Heart right ventricle (tissue), 16 donors: Measurements from ENCODE around the gene HBS1L. TPM values are rescaled to one million over a fixed set of nuclear protein-coding genes. Genes with fewer than 3 reads are reported as not detected.

Experiments used
- ATAC-seq, 8 donors: fragments of 200-7000 bp; cut with Tn5 transposase; one replicate each; pipeline ENCODE4 v1.9.1; 2020; ENCODE audit warnings: mild to moderate bottlenecking in 8 of 8, moderate library complexity in 8 of 8, moderate number of reproducible peaks in 1 of 8
- DNase-seq, 2 donors: peaks; one replicate each; pipeline ENCODE4 v3.0.0-alpha.2; 2020
- H3K27ac ChIP-seq, 10 donors: fragments of 200-600 bp; sonication (generic) in 2 of 10; one replicate each; pipeline versions ENCODE4 v1.5.0 to v1.8.0; 2020 to 2022; ENCODE audit warnings: mild to moderate bottlenecking in 3 of 10
- H3K27me3 ChIP-seq, 7 donors: fragments of 200-600 bp; one replicate each; pipeline ENCODE4 v1.8.0; 2021 to 2022; ENCODE audit warnings: mild to moderate bottlenecking in 2 of 7
- H3K36me3 ChIP-seq, 9 donors: fragments of 200-600 bp; sonication (generic) in 1 of 9; one replicate each; pipeline versions ENCODE4 v1.5.0 to v1.8.0; 2020 to 2022; ENCODE audit warnings: mild to moderate bottlenecking in 2 of 9
- H3K4me1 ChIP-seq, 9 donors: fragments of 200-600 bp; sonication (generic) in 1 of 9; one replicate each; pipeline versions ENCODE4 v1.5.0 to v1.8.0; 2020 to 2022; ENCODE audit warnings: mild to moderate bottlenecking in 4 of 9
- H3K4me3 ChIP-seq, 10 donors: fragments of 200-600 bp; sonication (generic) in 2 of 10; one replicate each; pipeline versions ENCODE4 v1.5.0 to v1.8.0; 2020 to 2022; ENCODE audit warnings: mild to moderate bottlenecking in 7 of 10, moderate library complexity in 2 of 10
- H3K9me3 ChIP-seq, 11 donors: fragments of 200-600 bp in 10 of 11; sonication (generic) in 2 of 11; one replicate each; pipeline versions ENCODE4 v1.5.0 to v1.8.0; 2013 to 2022; ENCODE audit warnings: mild to moderate bottlenecking in 2 of 11, control low read depth in 1 of 11, moderate library complexity in 1 of 11
- WGBS, 2 donors: extraction: QIAGEN DNeasy Blood & Tissue Kit; methylation state at CpG; one replicate each; pipeline ENCODE4 v1.1.7; 2013; ENCODE audit warnings: inconsistent platforms in 1 of 2; 5-methylcytosine and 5-hydroxymethylcytosine counted together
- intact Hi-C, 10 donors: fragments of 100-400 bp; cut with DNase I; formaldehyde crosslinking; loops; one replicate each; pipeline versions ENCODE4 v1.11.1 to v1.14.2; 2022
- polyA plus RNA-seq, 2 donors: library from polyadenylated mRNA; stranded (reverse); fragments of 200-250 nt; gene quantifications; one replicate each; pipeline ENCODE4 v1.2.3, GENCODE V29; 2013
- total RNA-seq, 10 donors: library from RNA; stranded (reverse); fragmentation: NEBNext Ultra II Directional in 3 of 10; extraction: Animal tissue kit (Norgen Biotek cat#: 25700) in 3 of 10; gene quantifications; one replicate each; pipeline versions ENCODE4 v1.2.1 to v1.2.4, GENCODE V29; 2021 to 2023
- TF ChIP-seq, protein P1 (sequence below), 9 donors: fragments of 200-600 bp; sonication (generic) in 2 of 9; IDR thresholded peaks; one replicate each; pipeline versions ENCODE4 v1.5.0 to v1.8.0; 2021 to 2022; ENCODE audit warnings: antibody characterized with exemption in 9 of 9, mild to moderate bottlenecking in 5 of 9, moderate library complexity in 1 of 9
- donor health status: Arrhythmogenic right ventricular cardiomyopathy.
- donor health status: ischemic (EF 13 %, LVEDD 7.1; RV severe dilation, severe dysfunction).
- donor health status: healthy with polysubstance abuse.
- donor health status: DM: no; HTN: yes; CAD: no.
- donor health status: DM: no; HTN: no; CAD: no.
- donor health status: ischemic (EF 25% LVEDD 6.9; RV normal size, moderate dysfunction).
- donor health status: ischemic (EF 25% LVEDD 5.7; RV mildly dilated, moderate dysfunction).
- donor health status: healthy.
- donor health status: DM: yes; HTN: yes; CAD: no.
- donor health status: Ischemic cardiomyopathy.
- donor health status: ischemic (EF 35%, LVEDD 5.7; RV mildly dilated, moderate dysfunction).
- donor health status: nonischemic (EF 11% LVEDD 7.7; RV severe dilation, severe dysfunction).
- donor health status: DM: yes; HTN: yes; CAD: no.
- donor health status: PGD.
- donor health status: ischemic (EF 29% LVEDD 5.4; RV normal size, mild dysfunction).
- donor health status: nonischemic (EF 23%, LVEDD 6.1; RV moderate dilation, normal function).

Gene HBS1L
- total and polyA plus RNA-seq, 12 donors = 20.8 to 100.0 (median 88.2) TPM

DNA sequence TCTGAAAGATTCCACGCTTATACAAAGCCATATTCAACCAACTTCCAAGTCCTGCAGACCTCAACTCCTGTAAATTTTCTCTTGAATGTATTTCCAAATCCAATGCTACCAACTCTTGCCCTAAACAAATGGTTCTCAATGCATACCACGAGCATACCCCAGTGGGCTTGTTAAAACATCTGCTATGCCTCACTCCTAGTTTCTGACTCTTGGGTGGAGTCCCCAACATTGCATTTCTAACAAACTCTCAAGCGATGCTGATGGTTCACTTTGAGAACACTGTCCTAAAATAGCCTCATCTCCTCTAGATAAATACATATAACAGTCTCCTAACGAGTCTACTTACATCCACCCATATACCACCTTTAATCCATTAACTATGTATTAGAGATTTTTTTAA is 7.3 kb downstream of the HBS1L start:
- intact Hi-C loops = no loop called here
- H3K4me3 ChIP-seq = no peak overlapping the region
- TF ChIP-seq, protein P1, sequence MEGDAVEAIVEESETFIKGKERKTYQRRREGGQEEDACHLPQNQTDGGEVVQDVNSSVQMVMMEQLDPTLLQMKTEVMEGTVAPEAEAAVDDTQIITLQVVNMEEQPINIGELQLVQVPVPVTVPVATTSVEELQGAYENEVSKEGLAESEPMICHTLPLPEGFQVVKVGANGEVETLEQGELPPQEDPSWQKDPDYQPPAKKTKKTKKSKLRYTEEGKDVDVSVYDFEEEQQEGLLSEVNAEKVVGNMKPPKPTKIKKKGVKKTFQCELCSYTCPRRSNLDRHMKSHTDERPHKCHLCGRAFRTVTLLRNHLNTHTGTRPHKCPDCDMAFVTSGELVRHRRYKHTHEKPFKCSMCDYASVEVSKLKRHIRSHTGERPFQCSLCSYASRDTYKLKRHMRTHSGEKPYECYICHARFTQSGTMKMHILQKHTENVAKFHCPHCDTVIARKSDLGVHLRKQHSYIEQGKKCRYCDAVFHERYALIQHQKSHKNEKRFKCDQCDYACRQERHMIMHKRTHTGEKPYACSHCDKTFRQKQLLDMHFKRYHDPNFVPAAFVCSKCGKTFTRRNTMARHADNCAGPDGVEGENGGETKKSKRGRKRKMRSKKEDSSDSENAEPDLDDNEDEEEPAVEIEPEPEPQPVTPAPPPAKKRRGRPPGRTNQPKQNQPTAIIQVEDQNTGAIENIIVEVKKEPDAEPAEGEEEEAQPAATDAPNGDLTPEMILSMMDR (IDR thresholded peaks at IDR 0.05) = no peak
- 87 to 90% methylated on average over 4 of the region's 4 CpGs for WGBS, 2 donors
- H3K36me3 ChIP-seq = peaks cover 0 to 42% (median 7%) of the 10 kb centered on the region in 9 donors
- ATAC-seq = no peak
- no peak overlapping the region for H3K27ac ChIP-seq
- DNase-seq = no peak
- H3K4me1 ChIP-seq = peaks cover 0 to 40% (median 21%) of the 10 kb centered on the region in 9 donors
- H3K27me3 ChIP-seq = no peaks in the 10 kb centered on the region
- no peaks in the 10 kb centered on the region for H3K9me3 ChIP-seq

DNA sequence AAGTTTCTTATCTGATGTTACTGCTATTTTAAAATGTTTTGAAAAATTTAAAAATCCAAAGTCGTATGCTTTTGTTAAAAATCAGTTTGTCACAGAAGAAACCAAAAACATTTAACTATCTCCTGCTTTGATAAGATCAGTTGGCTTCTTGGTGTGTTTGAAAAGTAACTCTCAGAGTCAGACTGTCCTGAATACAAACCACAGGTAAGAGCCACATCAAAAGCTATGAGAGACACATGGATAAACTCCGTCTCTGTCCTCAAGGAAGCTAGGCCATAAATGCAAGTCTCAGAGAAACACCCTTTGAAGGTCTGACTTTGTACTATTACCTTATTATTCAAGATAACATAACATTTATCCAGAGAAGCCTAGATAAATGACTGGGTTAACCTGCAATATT is 7.7 kb downstream of the HBS1L start:
- TF ChIP-seq, protein P1 (IDR thresholded peaks at IDR 0.05) = no peak
- intact Hi-C loops = no loop called here
- DNase-seq (no peak), ATAC-seq (no peak)
- Histone ChIP-seq H3K4me1 (peaks cover 0 to 36% (median 17%) of the 10 kb centered on the region in 9 donors), H3K36me3 (peaks cover 0 to 43% (median 7%) of the 10 kb centered on the region in 9 donors), H3K27ac (no peak overlapping the region), H3K9me3 (no peaks in the 10 kb centered on the region), H3K27me3 (no peaks in the 10 kb centered on the region), H3K4me3 (no peak overlapping the region)
- 82 to 86% methylated on average over 2 of the region's 2 CpGs for WGBS, 2 donors

DNA sequence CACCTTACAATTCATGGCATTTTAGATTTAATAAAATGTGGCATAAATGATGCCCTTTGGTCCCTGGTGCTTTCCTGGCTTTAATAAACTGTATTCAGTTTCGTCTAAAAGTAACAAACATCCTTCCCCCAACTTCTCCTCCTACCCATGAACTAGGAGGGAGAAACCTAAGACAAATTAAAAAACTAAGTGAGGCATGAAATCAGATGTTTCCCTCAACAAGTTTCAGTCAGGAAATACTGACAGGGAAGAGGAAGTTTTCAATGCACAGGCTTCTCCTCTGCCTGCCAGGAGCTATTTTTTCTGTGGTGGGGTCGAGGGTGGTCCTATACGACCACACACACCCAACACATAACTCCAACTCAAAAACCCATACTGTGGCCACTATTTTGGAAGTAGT is 10.0 kb downstream of the HBS1L start:
- Histone ChIP-seq H3K4me1 (peaks cover 0 to 30% (median 15%) of the 10 kb centered on the region in 9 donors), H3K27ac (peak overlapping the region in 1 of 10 donors; percentile 8), H3K36me3 (peaks cover 0 to 41% (median 6%) of the 10 kb centered on the region in 9 donors), H3K9me3 (no peaks in the 10 kb centered on the region), H3K27me3 (no peaks in the 10 kb centered on the region), H3K4me3 (no peak overlapping the region)
- DNase-seq (no peak), ATAC-seq (no peak)
- TF ChIP-seq, protein P1 (IDR thresholded peaks at IDR 0.05) = no peak
- 57 to 83% methylated on average over 3 of the region's 3 CpGs for WGBS, 2 donors
- intact Hi-C loops = no loop called here

DNA sequence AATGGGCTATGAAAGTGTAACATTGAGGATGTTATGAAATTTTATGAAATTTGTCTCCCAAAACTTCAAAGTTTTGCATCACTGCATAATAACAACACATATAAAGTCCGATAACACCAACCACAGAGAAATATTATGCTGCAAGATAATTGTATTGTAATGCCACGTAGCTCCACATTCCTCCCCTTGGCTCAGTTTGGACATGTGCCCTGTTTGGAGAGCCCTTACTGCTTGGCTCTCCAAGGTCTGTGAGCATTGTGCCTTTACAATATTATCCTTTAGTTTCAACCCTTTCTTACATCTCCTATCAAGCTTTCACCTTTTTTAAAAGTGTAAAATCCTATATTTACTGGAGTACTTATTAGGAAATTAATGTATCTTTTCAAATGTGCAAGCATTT is 10.8 kb downstream of the HBS1L start:
- no peak for ATAC-seq
- H3K27me3 ChIP-seq = no peaks in the 10 kb centered on the region
- peaks cover 0 to 41% (median 6%) of the 10 kb centered on the region in 9 donors for H3K36me3 ChIP-seq
- H3K4me3 ChIP-seq = no peak overlapping the region
- 66 to 69% methylated on average over 2 of the region's 2 CpGs for WGBS, 2 donors
- no peak for DNase-seq
- TF ChIP-seq, protein P1 (IDR thresholded peaks at IDR 0.05) = no peak
- peaks cover 0 to 30% (median 15%) of the 10 kb centered on the region in 9 donors for H3K4me1 ChIP-seq
- no peaks in the 10 kb centered on the region for H3K9me3 ChIP-seq
- no peak overlapping the region for H3K27ac ChIP-seq
- intact Hi-C loops = no loop called here
